Left lung (tissue), 10 donors: ENCODE measurements around the gene NXT1. TPM values are rescaled to one million over a fixed set of nuclear protein-coding genes. Genes with fewer than 3 reads are reported as not detected.

Experiments used
- ATAC-seq: fragments of 200-7000 bp; cut with Tn5 transposase; one replicate; pipeline ENCODE4 v1.9.1; 2020; ENCODE audit warnings: moderate library complexity
- DNase-seq, 4 donors: peaks; one replicate each; pipeline ENCODE4 v3.0.0-alpha.2; 2013 to 2020
- H3K27ac ChIP-seq, 2 donors: fragments of 200-600 bp; sonication (generic) in 1 of 2; one replicate each; pipeline versions ENCODE4 v1.5.0 to v1.8.0; 2020 to 2021
- H3K27me3 ChIP-seq, 2 donors: fragments of 200-600 bp; sonication (generic) in 1 of 2; one replicate each; pipeline versions ENCODE4 v1.5.0 to v1.8.0; 2020 to 2021
- H3K36me3 ChIP-seq, 2 donors: fragments of 200-600 bp; sonication (generic) in 1 of 2; one replicate each; pipeline versions ENCODE4 v1.5.0 to v1.8.0; 2020 to 2021
- H3K4me1 ChIP-seq, 2 donors: fragments of 200-600 bp; one replicate each; pipeline ENCODE4 v1.8.0; 2021
- H3K4me3 ChIP-seq, 2 donors: fragments of 200-600 bp; sonication (generic) in 1 of 2; one replicate each; pipeline versions ENCODE4 v1.5.0 to v1.8.0; 2020 to 2021; ENCODE audit warnings: mild to moderate bottlenecking in 1 of 2
- H3K9me3 ChIP-seq, 2 donors: fragments of 200-600 bp; sonication (generic) in 1 of 2; one replicate each; pipeline versions ENCODE4 v1.5.0 to v1.8.0; 2020 to 2021
- intact Hi-C, 2 donors: fragments of 100-400 bp; cut with DNase I; formaldehyde crosslinking; loops; one replicate each; pipeline versions ENCODE4 v1.11.2 to v1.14.2; 2022
- polyA plus RNA-seq, 6 donors: library from polyadenylated mRNA; unstranded; fragments of 120-200 nt; gene quantifications; one replicate each; pipeline ENCODE4 v1.2.1, GENCODE V29; 2013; ENCODE audit not compliant: insufficient read length in 6 of 6
- total RNA-seq, 2 donors: library from RNA; stranded (reverse); fragmentation: NEBNext Ultra II Directional; extraction: Animal tissue kit (Norgen Biotek cat#: 25700); gene quantifications; one replicate each; pipeline ENCODE4 v1.2.1, GENCODE V29; 2021
- TF ChIP-seq, protein P1 (sequence below), 2 donors: fragments of 200-600 bp; sonication (generic) in 1 of 2; IDR thresholded peaks; one replicate each; pipeline versions ENCODE4 v1.5.0 to v1.8.0; 2021; ENCODE audit warnings: antibody characterized with exemption in 2 of 2
- donor health status: DM: no; HTN: yes; CAD: no.
- donor health status: DM: no; HTN: no; CAD: no.

NXT1 gene
- total and polyA plus RNA-seq, 8 donors, result 12.0 to 19.4 (median 16.2) TPM

DNA sequence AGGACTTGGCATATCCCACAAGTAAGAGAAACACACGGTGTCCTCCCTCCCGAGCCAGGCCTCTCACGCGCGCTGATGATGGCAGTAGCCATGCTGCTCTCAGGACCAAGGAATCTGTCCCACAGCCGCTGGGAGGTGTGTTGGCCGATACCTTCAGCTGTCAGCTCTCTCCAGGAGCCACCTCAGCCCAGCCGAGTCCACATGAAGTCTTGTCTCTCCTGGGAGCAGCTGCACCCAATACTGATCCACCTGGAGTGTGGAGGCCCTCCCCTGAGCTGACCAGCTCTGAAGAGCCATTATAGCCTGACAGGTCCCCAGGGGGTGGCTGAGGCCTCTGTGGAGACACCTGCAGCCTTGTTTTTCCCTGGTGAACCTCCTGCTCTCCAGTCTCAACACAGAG, 23.8 kb upstream of the NXT1 start:
- ATAC-seq (no peak), DNase-seq (no peak)
- TF ChIP-seq, protein P1, sequence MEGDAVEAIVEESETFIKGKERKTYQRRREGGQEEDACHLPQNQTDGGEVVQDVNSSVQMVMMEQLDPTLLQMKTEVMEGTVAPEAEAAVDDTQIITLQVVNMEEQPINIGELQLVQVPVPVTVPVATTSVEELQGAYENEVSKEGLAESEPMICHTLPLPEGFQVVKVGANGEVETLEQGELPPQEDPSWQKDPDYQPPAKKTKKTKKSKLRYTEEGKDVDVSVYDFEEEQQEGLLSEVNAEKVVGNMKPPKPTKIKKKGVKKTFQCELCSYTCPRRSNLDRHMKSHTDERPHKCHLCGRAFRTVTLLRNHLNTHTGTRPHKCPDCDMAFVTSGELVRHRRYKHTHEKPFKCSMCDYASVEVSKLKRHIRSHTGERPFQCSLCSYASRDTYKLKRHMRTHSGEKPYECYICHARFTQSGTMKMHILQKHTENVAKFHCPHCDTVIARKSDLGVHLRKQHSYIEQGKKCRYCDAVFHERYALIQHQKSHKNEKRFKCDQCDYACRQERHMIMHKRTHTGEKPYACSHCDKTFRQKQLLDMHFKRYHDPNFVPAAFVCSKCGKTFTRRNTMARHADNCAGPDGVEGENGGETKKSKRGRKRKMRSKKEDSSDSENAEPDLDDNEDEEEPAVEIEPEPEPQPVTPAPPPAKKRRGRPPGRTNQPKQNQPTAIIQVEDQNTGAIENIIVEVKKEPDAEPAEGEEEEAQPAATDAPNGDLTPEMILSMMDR (IDR thresholded peaks at IDR 0.05), result no peak
- no peaks in the 10 kb centered on the region for H3K36me3 ChIP-seq
- intact Hi-C loops, result no loop called here
- no peak overlapping the region for H3K27ac ChIP-seq
- no peak overlapping the region for H3K4me3 ChIP-seq
- H3K27me3 ChIP-seq, result no peaks in the 10 kb centered on the region
- no peaks in the 10 kb centered on the region for H3K9me3 ChIP-seq
- H3K4me1 ChIP-seq, result no peaks in the 10 kb centered on the region

DNA sequence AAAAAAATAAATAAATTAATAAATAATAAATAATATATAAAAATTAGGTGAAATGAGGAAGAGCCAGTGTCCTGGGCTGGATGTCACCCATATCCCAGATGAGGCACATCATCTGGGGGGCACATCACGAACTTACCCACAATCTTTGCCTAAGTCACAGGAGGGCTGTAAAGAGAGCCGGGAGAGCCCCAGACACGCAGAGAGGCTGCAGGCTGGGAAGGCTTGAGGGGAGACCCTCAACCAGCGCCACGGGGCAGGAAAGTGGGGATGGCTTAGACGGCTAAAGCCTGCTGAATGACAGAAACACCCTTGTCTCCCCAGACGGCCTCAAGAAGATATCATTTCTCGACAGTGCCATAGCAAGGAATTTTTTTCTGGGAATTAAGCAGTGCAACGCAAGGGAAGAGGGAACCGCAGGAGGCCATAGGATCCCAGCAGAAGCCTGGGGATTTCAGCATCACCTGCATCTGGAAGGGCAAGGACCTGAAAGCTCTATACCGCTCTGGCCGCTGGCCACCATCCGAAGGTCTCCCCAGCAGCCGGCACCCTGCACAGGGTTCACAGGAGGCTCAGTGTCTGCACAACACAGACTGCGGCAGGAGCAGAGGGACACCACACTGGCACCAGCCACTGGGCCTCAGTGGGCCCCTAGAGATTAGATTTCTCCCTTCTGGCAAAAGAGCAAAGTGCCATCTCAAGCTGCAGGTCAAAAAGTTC, 22.8 kb upstream of the NXT1 start:
- Histone ChIP-seq H3K4me3 (no peak overlapping the region), H3K36me3 (no peaks in the 10 kb centered on the region), H3K4me1 (no peaks in the 10 kb centered on the region), H3K27me3 (no peaks in the 10 kb centered on the region), H3K9me3 (no peaks in the 10 kb centered on the region), H3K27ac (no peak overlapping the region)
- no peak for ATAC-seq
- intact Hi-C loops, result no loop called here
- no peak for DNase-seq
- TF ChIP-seq, protein P1 (IDR thresholded peaks at IDR 0.05), result no peak

DNA sequence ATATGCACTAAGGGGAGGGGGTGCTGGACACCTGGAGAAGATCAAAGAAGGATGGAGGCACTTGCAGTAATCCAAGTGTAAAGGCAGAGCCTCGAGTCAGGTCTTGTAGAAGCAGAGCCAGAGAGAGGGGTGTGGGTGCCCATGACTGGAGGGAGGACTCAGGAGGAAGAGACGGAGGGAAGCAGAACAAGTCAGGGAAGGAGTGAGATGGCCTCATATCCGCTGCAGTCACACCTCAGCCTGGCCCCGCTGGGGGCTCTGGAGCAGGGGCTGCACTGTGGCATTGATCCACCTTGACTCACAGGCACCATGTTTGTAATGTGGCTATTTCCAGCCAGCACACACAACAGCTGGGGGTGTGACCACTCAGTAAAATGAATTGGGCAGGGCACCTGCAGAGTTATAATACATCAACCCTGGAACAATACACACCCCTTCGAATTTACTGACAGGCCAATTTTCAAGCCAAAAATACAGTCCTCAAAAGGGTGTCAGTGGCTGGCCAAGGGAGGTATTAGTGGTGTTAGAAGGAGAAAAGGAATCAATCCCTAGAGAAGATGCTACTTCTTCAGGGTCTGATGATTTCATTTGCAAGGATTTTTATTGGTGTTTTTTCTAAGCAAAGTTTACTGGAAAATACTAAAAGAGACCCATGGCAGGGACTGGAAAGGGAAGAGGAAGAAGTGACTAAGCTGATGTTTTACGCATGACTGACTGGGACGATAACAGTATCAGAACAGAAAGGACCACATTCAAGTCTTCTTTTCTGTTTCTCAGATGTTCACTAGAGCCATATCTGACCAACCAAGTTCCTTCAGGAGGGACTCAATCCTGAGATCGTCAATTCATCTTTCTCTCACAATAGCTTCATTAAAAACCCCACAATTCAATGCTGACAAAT, 18.9 kb upstream of the NXT1 start:
- Histone ChIP-seq H3K9me3 (no peaks in the 10 kb centered on the region), H3K27ac (no peak overlapping the region), H3K36me3 (no peaks in the 10 kb centered on the region), H3K4me1 (no peaks in the 10 kb centered on the region), H3K4me3 (no peak overlapping the region), H3K27me3 (no peaks in the 10 kb centered on the region)
- no peak for ATAC-seq
- intact Hi-C loops, result no loop called here
- DNase-seq, result no peak
- TF ChIP-seq, protein P1 (IDR thresholded peaks at IDR 0.05), result no peak

DNA sequence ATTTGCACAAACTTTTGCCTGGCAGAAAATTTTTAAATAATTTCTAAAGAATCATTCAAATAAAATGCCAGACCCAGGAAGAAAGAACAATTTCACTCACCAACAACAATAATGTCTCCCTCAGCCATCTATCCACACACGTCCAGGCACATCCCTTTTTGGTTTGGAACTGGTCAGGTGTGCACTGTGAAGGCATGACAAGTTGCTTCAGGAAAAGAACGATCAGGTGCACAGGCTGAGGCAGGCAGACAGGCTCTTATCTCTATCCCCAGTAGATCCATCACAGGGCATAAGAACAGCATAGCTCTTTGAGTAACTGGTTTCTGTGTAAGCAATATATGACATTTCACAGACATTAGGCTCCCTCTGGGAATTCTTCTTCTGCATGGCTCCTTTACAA, 18.1 kb upstream of the NXT1 start:
- TF ChIP-seq, protein P1 (IDR thresholded peaks at IDR 0.05), result no peak
- Histone ChIP-seq H3K4me1 (no peaks in the 10 kb centered on the region), H3K4me3 (no peak overlapping the region), H3K27ac (no peak overlapping the region), H3K36me3 (no peaks in the 10 kb centered on the region), H3K27me3 (no peaks in the 10 kb centered on the region), H3K9me3 (no peaks in the 10 kb centered on the region)
- DNase-seq (no peak), ATAC-seq (no peak)
- intact Hi-C loops, result no loop called here

DNA sequence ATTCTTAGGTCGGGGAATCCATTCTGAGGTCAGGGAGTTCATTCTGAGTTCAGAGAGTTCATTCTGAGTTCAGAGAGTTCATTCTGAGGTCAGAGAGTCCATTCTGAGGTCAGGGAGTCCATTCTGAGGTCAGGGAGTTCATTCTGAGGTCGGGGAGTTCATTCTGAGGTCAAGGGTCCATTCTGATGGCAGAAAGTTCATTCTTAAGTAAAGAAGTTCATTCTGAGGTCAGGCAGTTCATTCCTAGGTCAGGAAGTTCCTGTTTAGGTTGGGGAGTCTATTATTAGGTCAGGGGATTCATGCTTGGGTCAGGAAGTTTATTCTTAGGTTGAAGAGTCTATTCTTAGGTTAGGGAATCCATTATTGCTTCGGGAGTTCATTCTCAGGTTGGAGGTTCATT, 16.5 kb upstream of the NXT1 start:
- intact Hi-C loops, result no loop called here
- H3K9me3 ChIP-seq, result no peaks in the 10 kb centered on the region
- no peaks in the 10 kb centered on the region for H3K36me3 ChIP-seq
- H3K27ac ChIP-seq, result no peak overlapping the region
- DNase-seq (no peak), ATAC-seq (no peak)
- H3K27me3 ChIP-seq, result no peaks in the 10 kb centered on the region
- TF ChIP-seq, protein P1 (IDR thresholded peaks at IDR 0.05), result no peak
- no peaks in the 10 kb centered on the region for H3K4me1 ChIP-seq
- no peak overlapping the region for H3K4me3 ChIP-seq
